Activated CD4-positive, CD25-positive, alpha-beta regulatory T cell treated with anti-CD3 and anti-CD28 coated beads, Interleukin-2, amount 50 U/mL, for 24 hours (primary cell): Measurements from ENCODE around the gene CROCC2.

Experiments
- ATAC-seq, 2 donors: fragments of 150-1000 bp; cut with Tn5 transposase; one replicate each; pipeline ENCODE4 v1.10.0; 2021; ENCODE audit warnings: mild to moderate bottlenecking in 1 of 2, moderate library complexity in 1 of 2

CROCC2 gene

GRCh38 chr2:240991378-240992263 lies 85.5 kb downstream of the CROCC2 start:
- no peak for ATAC-seq

GRCh38 chr2:240992572-240993291 lies 86.6 kb downstream of the CROCC2 start:
- ATAC-seq = no peak

GRCh38 chr2:240993446-240994170 lies 87.5 kb downstream of the CROCC2 start:
- no peak for ATAC-seq

- no peak for ATAC-seq
Measured at GRCh38 chr2:240994171-240994896, 88.2 kb downstream of the CROCC2 start.

- ATAC-seq = no peak
Measured at GRCh38 chr2:240995041-240996021, 89.2 kb downstream of the CROCC2 start.

- no peak for ATAC-seq
Measured at GRCh38 chr2:240996161-240996833, 90.2 kb downstream of the CROCC2 start.

- no peak for ATAC-seq
Measured at GRCh38 chr2:240996834-240997140, 90.7 kb downstream of the CROCC2 start.

- no peak for ATAC-seq
Measured at GRCh38 chr2:240997141-240997855, 91.2 kb downstream of the CROCC2 start.

- ATAC-seq = peak; percentile 63 to 79
Measured at GRCh38 chr2:240997856-240998705, 91.9 kb downstream of the CROCC2 start, which contains the start of gene SNED1. SNED1 (plus strand) TSS chr2:240998618; CDS start chr2:240998838, 220 bp downstream.

- ATAC-seq = peak in 1 of 2 donors; percentile 42
Measured at GRCh38 chr2:240998706-240998994, 92.5 kb downstream of the CROCC2 start.

GRCh38 chr2:240998995-240999791 lies 93.1 kb downstream of the CROCC2 start:
- no peak for ATAC-seq

GRCh38 chr2:240999873-241000541 lies 93.9 kb downstream of the CROCC2 start:
- no peak for ATAC-seq

- no peak for ATAC-seq
Measured at GRCh38 chr2:241000831-241001321, 94.7 kb downstream of the CROCC2 start.

- no peak for ATAC-seq
Measured at GRCh38 chr2:241001413-241002274, 95.5 kb downstream of the CROCC2 start.

GRCh38 chr2:241002275-241003046 lies 96.3 kb downstream of the CROCC2 start:
- no peak for ATAC-seq

GRCh38 chr2:241003047-241003360 lies 96.9 kb downstream of the CROCC2 start:
- no peak for ATAC-seq
